Endodermal cell (in vitro differentiated cells): ENCODE measurements around the gene DIPK1C. TPM values are rescaled to one million over a fixed set of nuclear protein-coding genes. Genes with fewer than 3 reads are reported as not detected.

ENCODE experiments used
- DNase-seq: peaks from one replicate; pipeline ENCODE4 v3.0.0-alpha.2; 2017
- H3K27ac ChIP-seq: 2 replicates; pipeline ENCODE4 v1.5.1; 2013; ENCODE audit warnings: mild to moderate bottlenecking, low read depth, low read length, moderate library complexity
- H3K27me3 ChIP-seq: 2 replicates; pipeline ENCODE4 v1.6.1; 2013; ENCODE audit warnings: mild to moderate bottlenecking, low read length, moderate library complexity; ENCODE audit not compliant: insufficient read depth, control insufficient read depth, poor library complexity, severe bottlenecking
- H3K36me3 ChIP-seq: 2 replicates; pipeline ENCODE4 v1.7.0; 2013; ENCODE audit warnings: mild to moderate bottlenecking, low read length, moderate library complexity; ENCODE audit not compliant: control insufficient read depth, insufficient read depth
- H3K4me1 ChIP-seq: one replicate; pipeline ENCODE4 v1.7.0; 2013; ENCODE audit warnings: low read length; ENCODE audit not compliant: control insufficient read depth, insufficient read depth
- H3K4me3 ChIP-seq: 2 replicates; pipeline ENCODE4 v1.5.1; 2013; ENCODE audit warnings: mild to moderate bottlenecking, low read length, moderate library complexity
- H3K9ac ChIP-seq: 2 replicates; pipeline ENCODE4 v1.6.1; 2013; ENCODE audit warnings: mild to moderate bottlenecking, low read length, moderate library complexity; ENCODE audit not compliant: poor library complexity, severe bottlenecking; ENCODE audit errors: extremely low read depth
- H3K9me3 ChIP-seq: 2 replicates; pipeline ENCODE4 v1.6.1; 2013; ENCODE audit warnings: mild to moderate bottlenecking, low read length, moderate library complexity; ENCODE audit not compliant: control insufficient read depth
- H3K27ac Mint-ChIP-seq: 2 replicates; pipeline ENCODE4 v1.8.0; 2020; ENCODE audit warnings: mixed read lengths
- H3K27me3 Mint-ChIP-seq: 2 replicates; pipeline ENCODE4 v1.8.0; 2021; ENCODE audit warnings: mild to moderate bottlenecking, mixed read lengths; ENCODE audit not compliant: insufficient read depth
- H3K36me3 Mint-ChIP-seq: 2 replicates; pipeline ENCODE4 v1.8.0; 2020; ENCODE audit warnings: low read depth, mixed read lengths
- H3K4me1 Mint-ChIP-seq: 2 replicates; pipeline ENCODE4 v1.8.0; 2020; ENCODE audit warnings: mixed read lengths
- H3K4me3 Mint-ChIP-seq: 2 replicates; pipeline ENCODE4 v1.8.0; 2020; ENCODE audit warnings: mild to moderate bottlenecking, moderate library complexity, mixed read lengths
- H3K9me3 Mint-ChIP-seq: 2 replicates; pipeline ENCODE4 v1.8.0; 2020; ENCODE audit warnings: mild to moderate bottlenecking, mixed read lengths
- WGBS, 2 experiments: methylation state at CpG; one replicate each; pipeline versions ENCODE4 v1.1.5 to v1.1.7; 2013; ENCODE audit warnings: missing lambda C conversion rate in 2 of 2, mixed read lengths in 1 of 2; ENCODE audit not compliant: insufficient coverage in 1 of 2, insufficient read length in 1 of 2; 5-methylcytosine and 5-hydroxymethylcytosine counted together
- total RNA-seq, 2 donors: library from RNA; stranded (reverse); fragmentation: NEBNext Ultra II Directional in 1 of 2; extraction: Animal tissue kit (Norgen Biotek cat#: 25700) in 1 of 2; gene quantifications; 2 replicates in 1 of 2; 3 replicates in 1 of 2; pipeline ENCODE4 v1.2.1, GENCODE V29; 2021
- TF ChIP-seq, protein P1 (sequence below): fragments of 200-600 bp; sonication (generic); conservative IDR thresholded peaks from 2 replicates; pipeline ENCODE4 v1.5.0; 2021; ENCODE audit warnings: antibody characterized with exemption, mild to moderate bottlenecking

Gene DIPK1C
- total RNA-seq, 2 donors from 2014 or later, result 0.13 TPM; not detected in 1

DNA sequence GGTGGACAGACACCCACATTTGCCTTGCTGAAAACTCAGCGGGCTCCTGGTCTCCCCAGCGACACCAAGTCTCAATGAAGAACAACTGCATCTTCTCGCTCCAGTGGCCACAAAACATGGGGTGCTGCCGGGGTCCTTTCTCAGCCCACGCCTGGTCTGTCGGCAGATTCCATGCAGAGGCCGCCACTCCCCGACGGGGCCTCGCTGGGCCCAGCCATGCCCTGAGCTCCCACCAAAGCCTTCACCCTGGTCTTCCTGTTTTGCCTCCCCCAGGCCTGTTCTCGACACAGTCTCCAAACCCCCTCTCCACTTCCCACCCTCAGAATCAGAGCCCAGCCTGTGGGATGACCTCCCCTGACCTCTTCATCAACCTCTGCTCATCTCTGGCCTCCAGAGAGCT lies 31.2 kb downstream of the DIPK1C start:
- H3K36me3 ChIP-seq, result no peaks in the 10 kb centered on the region
- H3K9me3 Mint-ChIP-seq, result peaks cover 6% of the 10 kb centered on the region
- DNase-seq, result no peak
- H3K27ac Mint-ChIP-seq, result no peak overlapping the region
- H3K9ac ChIP-seq, result no peak overlapping the region
- H3K27me3 ChIP-seq, result no peaks in the 10 kb centered on the region
- H3K27ac ChIP-seq, result no peak overlapping the region
- peaks cover 15% of the 10 kb centered on the region for H3K4me1 Mint-ChIP-seq
- 95 to 96% methylated on average over 8 to 11 of the region's 11 CpGs for WGBS, 2 experiments
- no peaks in the 10 kb centered on the region for H3K4me1 ChIP-seq
- no peaks in the 10 kb centered on the region for H3K9me3 ChIP-seq
- no peak overlapping the region for H3K4me3 ChIP-seq
- no peaks in the 10 kb centered on the region for H3K36me3 Mint-ChIP-seq
- H3K27me3 Mint-ChIP-seq, result peaks cover 2% of the 10 kb centered on the region
- H3K4me3 Mint-ChIP-seq, result no peak overlapping the region
- TF ChIP-seq, protein P1, sequence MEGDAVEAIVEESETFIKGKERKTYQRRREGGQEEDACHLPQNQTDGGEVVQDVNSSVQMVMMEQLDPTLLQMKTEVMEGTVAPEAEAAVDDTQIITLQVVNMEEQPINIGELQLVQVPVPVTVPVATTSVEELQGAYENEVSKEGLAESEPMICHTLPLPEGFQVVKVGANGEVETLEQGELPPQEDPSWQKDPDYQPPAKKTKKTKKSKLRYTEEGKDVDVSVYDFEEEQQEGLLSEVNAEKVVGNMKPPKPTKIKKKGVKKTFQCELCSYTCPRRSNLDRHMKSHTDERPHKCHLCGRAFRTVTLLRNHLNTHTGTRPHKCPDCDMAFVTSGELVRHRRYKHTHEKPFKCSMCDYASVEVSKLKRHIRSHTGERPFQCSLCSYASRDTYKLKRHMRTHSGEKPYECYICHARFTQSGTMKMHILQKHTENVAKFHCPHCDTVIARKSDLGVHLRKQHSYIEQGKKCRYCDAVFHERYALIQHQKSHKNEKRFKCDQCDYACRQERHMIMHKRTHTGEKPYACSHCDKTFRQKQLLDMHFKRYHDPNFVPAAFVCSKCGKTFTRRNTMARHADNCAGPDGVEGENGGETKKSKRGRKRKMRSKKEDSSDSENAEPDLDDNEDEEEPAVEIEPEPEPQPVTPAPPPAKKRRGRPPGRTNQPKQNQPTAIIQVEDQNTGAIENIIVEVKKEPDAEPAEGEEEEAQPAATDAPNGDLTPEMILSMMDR, result no peak

DNA sequence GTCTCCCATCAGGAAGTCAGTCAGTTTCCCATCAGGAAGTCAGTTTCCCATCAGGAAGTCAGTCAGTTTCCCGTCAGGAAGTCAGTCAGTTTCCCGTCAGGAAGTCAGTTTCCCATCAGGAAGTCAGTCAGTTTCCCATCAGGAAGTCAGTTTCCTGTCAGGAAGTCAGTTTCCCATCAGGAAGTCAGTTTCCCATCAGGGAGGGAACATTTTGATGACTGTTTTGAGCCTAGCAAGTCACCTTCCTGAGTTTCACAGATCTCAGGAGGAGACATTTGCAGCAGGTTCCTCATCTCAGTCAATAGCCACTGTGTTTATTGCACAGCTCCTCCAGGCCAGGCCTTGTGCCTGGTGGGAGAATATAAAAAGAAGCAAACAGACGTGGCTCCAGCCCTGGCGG lies 31.9 kb downstream of the DIPK1C start:
- H3K4me1 Mint-ChIP-seq, result peaks cover 8% of the 10 kb centered on the region
- H3K9ac ChIP-seq, result no peak overlapping the region
- no peak for DNase-seq
- no peaks in the 10 kb centered on the region for H3K36me3 Mint-ChIP-seq
- TF ChIP-seq, protein P1, result no peak
- no peak overlapping the region for H3K4me3 Mint-ChIP-seq
- H3K27ac ChIP-seq, result no peak overlapping the region
- no peak overlapping the region for H3K4me3 ChIP-seq
- WGBS, 2 experiments, result 89 to 96% methylated on average over 3 to 4 of the region's 4 CpGs
- no peaks in the 10 kb centered on the region for H3K4me1 ChIP-seq
- no peak overlapping the region for H3K27ac Mint-ChIP-seq
- H3K9me3 ChIP-seq, result no peaks in the 10 kb centered on the region
- H3K9me3 Mint-ChIP-seq, result peaks cover 6% of the 10 kb centered on the region
- H3K36me3 ChIP-seq, result no peaks in the 10 kb centered on the region
- peaks cover 2% of the 10 kb centered on the region for H3K27me3 Mint-ChIP-seq
- H3K27me3 ChIP-seq, result no peaks in the 10 kb centered on the region

DNA sequence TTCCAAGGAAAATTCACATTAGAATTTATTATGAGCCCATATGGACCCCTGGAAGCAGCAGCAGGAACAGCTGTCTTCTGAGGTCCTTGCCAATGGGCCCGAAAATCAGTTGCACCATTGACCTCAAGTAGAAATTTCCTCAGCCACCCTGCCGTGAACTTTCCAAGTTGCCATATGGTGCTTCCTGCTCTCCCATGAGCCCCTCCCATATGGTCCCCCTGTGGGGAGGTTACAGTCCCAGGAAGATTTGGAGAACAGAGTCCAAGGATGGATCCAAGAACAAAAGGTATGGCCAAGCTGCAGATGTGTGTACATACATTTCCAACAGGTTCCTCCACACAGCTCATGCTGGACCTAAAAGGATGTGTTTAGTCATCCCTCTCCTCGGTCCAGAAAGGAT lies 34.6 kb downstream of the DIPK1C start:
- H3K4me1 Mint-ChIP-seq, result peaks cover 8% of the 10 kb centered on the region
- no peaks in the 10 kb centered on the region for H3K36me3 Mint-ChIP-seq
- Histone ChIP-seq H3K4me3 (no peak overlapping the region), H3K9me3 (no peaks in the 10 kb centered on the region), H3K27ac (no peak overlapping the region), H3K9ac (no peak overlapping the region), H3K27me3 (no peaks in the 10 kb centered on the region), H3K4me1 (no peaks in the 10 kb centered on the region), H3K36me3 (no peaks in the 10 kb centered on the region)
- H3K9me3 Mint-ChIP-seq, result peaks cover 6% of the 10 kb centered on the region
- H3K27ac Mint-ChIP-seq, result no peak overlapping the region
- no peak overlapping the region for H3K4me3 Mint-ChIP-seq
- TF ChIP-seq, protein P1, result no peak
- WGBS, 2 experiments, result 86 to 100% methylated on average over 2 to 3 of the region's 3 CpGs
- peaks cover 7% of the 10 kb centered on the region for H3K27me3 Mint-ChIP-seq
- DNase-seq, result no peak
